Gastrocnemius medialis (tissue), 4 donors: ENCODE results near the gene HPN.

Experiments used
- CTCF ChIP-seq, 5 experiments: fragments of 450-650 bp in 3 of 5; fragments of 200-600 bp in 2 of 5; sonication (generic) in 2 of 5; IDR thresholded peaks in 4 of 5; conservative IDR thresholded peaks in 1 of 5; 1 replicate in 4 of 5; 2 replicates in 1 of 5; pipeline ENCODE4 v1.5.1; 2016 to 2019; ENCODE audit warnings: antibody characterized with exemption in 5 of 5, mild to moderate bottlenecking in 3 of 5, moderate library complexity in 3 of 5
- POLR2A ChIP-seq, 2 donors: fragments of 450-650 bp; IDR thresholded peaks; one replicate each; pipeline ENCODE4 v1.6.1; 2017; ENCODE audit warnings: antibody characterized with exemption in 2 of 2, mild to moderate bottlenecking in 2 of 2, moderate library complexity in 2 of 2

GRCh38 chr19:35081201-35081600 is 39.7 kb downstream of the HPN start:
- TF ChIP-seq CTCF (IDR thresholded peaks at IDR 0.05 in 4 of 5, conservative IDR thresholded peaks at IDR 0.05 in 1 of 5): no peak
- TF ChIP-seq POLR2A (IDR thresholded peaks at IDR 0.05): no peak
